K562 (cell line): Measurements from ENCODE around the gene JAG2. TPM values are rescaled to one million over a fixed set of nuclear protein-coding genes. Genes with fewer than 3 reads are reported as not detected.

ENCODE experiments used
- ATAC-seq: fragments of 200-7000 bp; cut with Tn5 transposase; 3 replicates; pipeline ENCODE4 v1.9.1; 2020; ENCODE audit warnings: moderate library complexity
- BruUV-seq: library from RNA; stranded (reverse); fragments of 400-500 nt; replicated peaks from 2 replicates; lab custom pipeline; 2021; lab: Mats Ljungman, UMichigan
- CTCF ChIA-PET: fragments of 300-600 bp; formaldehyde crosslinking; extraction: SDS; loops from one replicate; lab custom pipeline; 2021; ENCODE audit warnings: low intra/inter-chr PET ratio; lab: Yijun Ruan, JAX
- POLR2A ChIA-PET: fragments of 300-600, 350-650 bp; sonication (Branson Sonifier 250); formaldehyde crosslinking; extraction: SDS; loops from one replicate; lab custom pipeline; 2021; ENCODE audit warnings: antibody characterized with exemption, inconsistent platforms; lab: Yijun Ruan, JAX
- DNase-seq, 4 experiments: peaks; one replicate each; pipeline versions ENCODE4 v3.0.0 to v3.0.0-alpha.2; 2011 to 2018; ENCODE audit warnings: low spot score in 3 of 4, mixed read lengths in 3 of 4; ENCODE audit errors: extremely low read depth in 1 of 4
- FAIRE-seq: peaks from 2 replicates; lab custom pipeline; 2011; peaks lifted over from hg19 to GRCh38; lab: Jason Lieb, UNC
- H2AFZ ChIP-seq: 2 replicates; pipeline ENCODE4 v1.6.0; 2011; ENCODE audit warnings: low read depth, low read length, control low read depth, inconsistent platforms
- H3K27ac ChIP-seq: fragments of 200-600 bp; 3 replicates; pipeline ENCODE4 v1.8.0; 2011; ENCODE audit warnings: low read depth, mild to moderate bottlenecking, control low read depth, inconsistent platforms, low read length, moderate library complexity, mixed read lengths; ENCODE audit errors: extremely low read depth
- H3K27me3 ChIP-seq, 2 experiments: fragments of 300-600 bp in 1 of 2; 2 replicates in 1 of 2; 3 replicates in 1 of 2; pipeline versions ENCODE4 v1.6.0 to v1.8.0; 2011; ENCODE audit warnings: inconsistent platforms in 2 of 2, low read length in 2 of 2, mild to moderate bottlenecking in 1 of 2, mixed read lengths in 1 of 2, moderate library complexity in 1 of 2; ENCODE audit not compliant: control insufficient read depth in 2 of 2, insufficient read depth in 2 of 2
- H3K36me3 ChIP-seq: fragments of 300-600 bp; 3 replicates; pipeline ENCODE4 v1.8.0; 2011; ENCODE audit warnings: mild to moderate bottlenecking, low read length, inconsistent platforms; ENCODE audit not compliant: control insufficient read depth, insufficient read depth
- H3K4me1 ChIP-seq, 2 experiments: fragments of 200-600 bp in 1 of 2; replicated peaks in 1 of 2; 2 replicates in 1 of 2; 3 replicates in 1 of 2; pipeline versions ENCODE4 v1.5.1 to v1.8.0; 2011; ENCODE audit warnings: inconsistent platforms in 2 of 2, low read length in 2 of 2, mild to moderate bottlenecking in 1 of 2, mixed read lengths in 1 of 2, moderate library complexity in 1 of 2; ENCODE audit not compliant: control insufficient read depth in 2 of 2, insufficient read depth in 2 of 2
- H3K4me2 ChIP-seq: 2 replicates; pipeline ENCODE4 v1.6.1; 2011; ENCODE audit warnings: low read length, control low read depth, inconsistent platforms, mixed read lengths; ENCODE audit not compliant: insufficient read depth
- H3K4me3 ChIP-seq: fragments of 200-600 bp; sonication (generic), shearing (Covaris generic); 2 replicates; pipeline ENCODE4 v1.5.1; 2016; ENCODE audit warnings: control low read depth, inconsistent platforms
- H3K79me2 ChIP-seq: fragments of 200-600 bp; 3 replicates; pipeline ENCODE4 v1.8.0; 2011; ENCODE audit warnings: low read length, inconsistent platforms; ENCODE audit not compliant: control insufficient read depth, insufficient read depth
- H3K9ac ChIP-seq, 2 experiments: 2 replicates each; pipeline versions ENCODE4 v1.6.0 to v1.6.1; 2011; ENCODE audit warnings: low read depth in 2 of 2, low read length in 2 of 2, control low read depth in 1 of 2, inconsistent platforms in 1 of 2, mild to moderate bottlenecking in 1 of 2, mixed read lengths in 1 of 2; ENCODE audit not compliant: insufficient read depth in 1 of 2
- H3K9me1 ChIP-seq: one replicate; pipeline ENCODE4 v1.6.0; 2011; ENCODE audit warnings: inconsistent platforms, mild to moderate bottlenecking, low read length, moderate library complexity; ENCODE audit not compliant: control insufficient read depth, insufficient read depth
- H3K9me3 ChIP-seq: replicated peaks from 2 replicates; pipeline ENCODE4 v1.5.1; 2011; ENCODE audit warnings: low read depth, low read length, inconsistent platforms; ENCODE audit not compliant: control insufficient read depth, insufficient read depth
- H4K20me1 ChIP-seq: replicated peaks from 2 replicates; pipeline ENCODE4 v1.6.1; 2011; ENCODE audit warnings: low read length, inconsistent platforms, mixed read lengths; ENCODE audit not compliant: control insufficient read depth, insufficient read depth
- MBD1 ChIP-seq: fragments of 250-450 bp; sonication (Bioruptor Pico); IDR thresholded peaks from 2 replicates; pipeline ENCODE4 v1.8.0; 2022; ENCODE audit warnings: inconsistent platforms
- POLR2G ChIP-seq: fragments of 200-400 bp; formaldehyde crosslinking; IDR thresholded peaks from 2 replicates; pipeline ENCODE4 v1.6.1; 2017; ENCODE audit warnings: low read depth, mild to moderate bottlenecking, antibody characterized with exemption, low read length, moderate library complexity
- VEZF1 ChIP-seq: fragments of 200-800 bp; sonication (Bioruptor generic); IDR thresholded peaks from 2 replicates; pipeline ENCODE4 v1.6.1; 2017; ENCODE audit warnings: missing genetic modification characterization, missing compliant biosample characterization
- ZEB2 ChIP-seq: fragments of 450-650 bp; IDR thresholded peaks from 2 replicates; pipeline ENCODE4 v1.6.1; 2016
- WGBS: fragments of 100-300 bp; shearing (Covaris generic); methylation state at CpG from one replicate; pipeline ENCODE4 v1.1.6; 2016; ENCODE audit warnings: low coverage, mixed read lengths; ENCODE audit not compliant: insufficient coverage; ENCODE audit errors: missing lambda C conversion rate; 5-methylcytosine and 5-hydroxymethylcytosine counted together
- in situ Hi-C: fragments of 300-500 bp; cut with MboI; formaldehyde crosslinking; loops from 4 replicates; pipeline ENCODE4 v1.15.0; 2018; ENCODE audit warnings: inconsistent platforms, mixed read lengths
- intact Hi-C: fragments of 100-400 bp; cut with micrococcal nuclease; formaldehyde crosslinking; loops from 2 replicates; pipeline ENCODE4 v1.14.2; 2022
- polyA plus RNA-seq, 8 experiments: library from polyadenylated mRNA; depleted of rRNA in 4 of 8; stranded (reverse) in 5 of 8; unstranded in 3 of 8; fragments of >200 nt; fragmentation: Nextera tagmentation in 2 of 8; fragmentation: Illumina TruSeq in 1 of 8; extraction: Ambion mirVana in 2 of 8; extraction: Trizol in 1 of 8; gene quantifications; 2 replicates each; pipeline versions ENCODE4 v1.2.1 to v1.2.3, GENCODE V29; 2011 to 2014; ENCODE audit warnings: inconsistent platforms in 1 of 8, missing spikeins in 1 of 8
- total RNA-seq, 7 experiments: library from RNA; depleted of rRNA in 6 of 7; stranded (reverse); fragments of >200 nt in 6 of 7; fragmentation: Illumina TruSeq in 2 of 7; extraction: Trizol in 2 of 7; gene quantifications; 2 replicates each; pipeline versions ENCODE4 v1.2.1 to v1.2.3, GENCODE V29; 2011 to 2021; ENCODE audit warnings: low replicate concordance in 1 of 7

The JAG2 gene
- total and polyA plus RNA-seq, 9 of the 15 experiments (the other 6 are each of a cell fraction or from before 2014, with no cell fraction given) = 0.25 to 48.4 (median 8.6) TPM

GRCh38 chr14:105208738-105209075 lies 40.1 kb upstream of the JAG2 start:
- 80% methylated on average over 1 of the region's 12 CpGs for WGBS
- H3K4me2 ChIP-seq = no peak overlapping the region
- FAIRE-seq = no peak
- TF ChIP-seq POLR2G = peak; percentile 19
- no peak for TF ChIP-seq ZEB2
- TF ChIP-seq, all 486 proteins: peak for 1
- H2AFZ ChIP-seq = no peak overlapping the region
- no peaks in the 10 kb centered on the region for H3K9me3 ChIP-seq
- peaks cover 5% of the 10 kb centered on the region; the same call in 1 of the 3 replicates for H3K36me3 ChIP-seq
- in situ Hi-C loops (no loop called here), intact Hi-C loops (no loop called here)
- no peaks in the 10 kb centered on the region for H3K79me2 ChIP-seq
- no peak overlapping the region; a peak in 1 of 4 replicates for H3K9ac ChIP-seq
- H3K4me1 ChIP-seq = peaks cover 0 to 47% of the 10 kb centered on the region in 2 experiments; a peak in 2 of 5 replicates
- ATAC-seq (no peak), DNase-seq (no peak)
- H4K20me1 ChIP-seq = peaks cover 7% of the 10 kb centered on the region; the same call in 1 of the 2 replicates
- H3K27ac ChIP-seq = no peak overlapping the region
- H3K27me3 ChIP-seq = no peaks in the 10 kb centered on the region
- H3K9me1 ChIP-seq = no peaks in the 10 kb centered on the region
- ChIA-PET CTCF (no interaction called here), POLR2A (no interaction called here)
- BruUV-seq = no TSS peak
- no peak overlapping the region for H3K4me3 ChIP-seq

DNA sequence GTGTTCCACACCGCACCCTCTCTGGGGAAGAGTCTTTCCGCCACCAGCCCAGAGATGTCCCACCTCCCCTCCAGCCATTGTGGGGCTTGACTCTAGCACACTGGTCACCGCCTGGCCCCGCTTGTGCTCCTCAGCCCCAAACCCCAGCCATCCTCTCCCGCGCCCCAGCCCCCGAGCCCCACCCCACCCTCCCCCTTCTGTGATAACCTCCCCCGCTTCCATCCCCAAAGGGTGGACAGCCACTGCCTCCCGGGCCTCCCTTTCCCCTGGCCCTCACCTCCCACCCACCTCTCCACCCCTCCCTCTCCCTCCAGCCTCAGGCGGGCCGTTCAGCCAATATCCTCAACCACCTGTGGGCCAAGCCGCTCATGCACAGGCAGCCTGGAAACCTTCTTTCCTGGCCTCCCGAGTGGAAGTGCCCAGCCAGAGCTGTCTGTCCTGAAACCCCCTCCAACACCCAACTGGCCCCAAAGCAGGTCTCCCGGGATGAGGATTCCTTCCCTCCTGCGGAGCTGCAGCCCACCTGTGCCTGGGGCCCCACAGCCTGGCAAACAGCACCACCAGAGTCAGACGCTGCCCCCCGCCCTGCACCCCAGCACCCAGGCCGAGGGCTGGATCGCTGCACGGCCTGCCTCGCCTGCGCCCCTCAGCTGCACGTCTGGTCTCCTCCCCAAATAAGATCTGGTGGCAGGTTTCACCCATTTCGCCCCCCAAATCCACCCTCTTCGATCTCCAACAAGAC lies 39.6 kb upstream of the JAG2 start:
- H3K9ac ChIP-seq = no peak overlapping the region
- WGBS = 83% methylated on average over 9 of the region's 25 CpGs
- no peak overlapping the region for H2AFZ ChIP-seq
- FAIRE-seq (no peak), ATAC-seq (peak; percentile 41), DNase-seq (peak in 3 of 4 experiments; percentile 37 to 60 (median 60))
- peaks cover 4% of the 10 kb centered on the region; the same call in 1 of the 3 replicates for H3K36me3 ChIP-seq
- BruUV-seq = no TSS peak
- H4K20me1 ChIP-seq = peaks cover 7% of the 10 kb centered on the region; the same call in 1 of the 2 replicates
- in situ Hi-C loops = no loop called here
- no peaks in the 10 kb centered on the region for H3K79me2 ChIP-seq
- no peak overlapping the region for H3K4me2 ChIP-seq
- POLR2A ChIA-PET = no interaction called here
- H3K9me3 ChIP-seq = no peaks in the 10 kb centered on the region
- intact Hi-C loops = loop anchor here (1.0 kb wide), 1 partner anchor 144 kb away; no protein-coding TSS in a partner anchor
- no peak overlapping the region for H3K4me3 ChIP-seq
- peaks cover 0 to 51% of the 10 kb centered on the region in 2 experiments; a peak in 2 of 5 replicates for H3K4me1 ChIP-seq
- TF ChIP-seq MBD1 (CRISPR knock-in tag) = no peak
- peak; percentile 12; the same call in 1 of the 2 replicates for TF ChIP-seq VEZF1 (CRISPR knock-in tag)
- no peaks in the 10 kb centered on the region for H3K9me1 ChIP-seq
- no peak overlapping the region for H3K27ac ChIP-seq
- CTCF ChIA-PET = no interaction called here
- no peaks in the 10 kb centered on the region for H3K27me3 ChIP-seq
